Naive thymus-derived CD8-positive, alpha-beta T cell (primary cell): ENCODE measurements around the gene ADAMTS2. TPM values are rescaled to one million over a fixed set of nuclear protein-coding genes. Genes with fewer than 3 reads are reported as not detected.

ENCODE experiments used
- ATAC-seq, 2 donors: fragments of 150-1000 bp; cut with Tn5 transposase in 1 of 2; sonication (Bioruptor Pico), chemical (Tn5 transposase) in 1 of 2; 1 replicate in 1 of 2; 2 replicates in 1 of 2; pipeline ENCODE4 v1.10.0; 2021; ENCODE audit warnings: mild to moderate bottlenecking in 2 of 2, moderate library complexity in 2 of 2
- POLR2A ChIA-PET: fragments of 350-600 bp; sonication (Branson Sonifier 250); formaldehyde crosslinking; loops from one replicate; lab custom pipeline; 2021; ENCODE audit warnings: antibody characterized with exemption; lab: Charles Lee
- DNase-seq, 10 donors: peaks; one replicate each; pipeline versions ENCODE4 v3.0.0 to v3.0.0-alpha.2; 2020 to 2022
- H3K27ac Mint-ChIP-seq, 10 donors: one replicate each; pipeline ENCODE4 v1.8.0; 2020 to 2022; ENCODE audit warnings: mild to moderate bottlenecking in 10 of 10, mixed read lengths in 10 of 10, moderate library complexity in 4 of 10, inconsistent platforms in 1 of 10
- H3K27me3 Mint-ChIP-seq, 5 donors: one replicate each; pipeline ENCODE4 v1.8.0; 2021 to 2022; ENCODE audit warnings: mixed read lengths in 5 of 5
- H3K36me3 Mint-ChIP-seq, 3 donors: one replicate each; pipeline ENCODE4 v1.8.0; 2020 to 2022; ENCODE audit warnings: mixed read lengths in 3 of 3, mild to moderate bottlenecking in 2 of 3, inconsistent platforms in 1 of 3
- H3K4me1 Mint-ChIP-seq, 4 donors: one replicate each; pipeline ENCODE4 v1.8.0; 2021 to 2022; ENCODE audit warnings: mixed read lengths in 4 of 4
- H3K4me3 Mint-ChIP-seq, 10 donors: one replicate each; pipeline ENCODE4 v1.8.0; 2020 to 2022; ENCODE audit warnings: mild to moderate bottlenecking in 10 of 10, mixed read lengths in 10 of 10, moderate library complexity in 6 of 10, inconsistent platforms in 1 of 10
- H3K9me3 Mint-ChIP-seq, 9 donors: one replicate each; pipeline ENCODE4 v1.8.0; 2020 to 2022; ENCODE audit warnings: mixed read lengths in 9 of 9, mild to moderate bottlenecking in 3 of 9, inconsistent platforms in 1 of 9, moderate library complexity in 1 of 9
- polyA plus RNA-seq, 3 donors: library from polyadenylated mRNA; unstranded; fragments of 300-500 nt; fragmentation: Illumina TruSeq; gene quantifications; one replicate each; pipeline ENCODE4 v1.2.3, GENCODE V29; 2021
- total RNA-seq, 8 experiments: library from RNA in 2 of 8; stranded (reverse) in 2 of 8; gene quantifications; one replicate each; pipeline ENCODE4 v1.2.3 and lab custom pipeline; 2021 to 2026

Gene ADAMTS2
- total and polyA plus RNA-seq, 5 experiments from 2014 or later: 0.02 TPM; not detected in 4

- Mint-ChIP-seq H3K27ac (no peak overlapping the region), H3K36me3 (no peaks in the 10 kb centered on the region), H3K27me3 (peaks cover 0 to 5% (median 0%) of the 10 kb centered on the region in 5 donors), H3K4me3 (no peak overlapping the region), H3K4me1 (no peaks in the 10 kb centered on the region), H3K9me3 (peaks cover 0 to 6% (median 0%) of the 10 kb centered on the region in 9 donors)
- POLR2A ChIA-PET: no interaction called here
- no peak for ATAC-seq
- DNase-seq: no peak
Measured at GRCh38 chr5:179158556-179158955, 186.7 kb downstream of the ADAMTS2 start.

- peaks cover 0 to 5% (median 0%) of the 10 kb centered on the region in 5 donors for H3K27me3 Mint-ChIP-seq
- H3K9me3 Mint-ChIP-seq: no peaks in the 10 kb centered on the region
- H3K36me3 Mint-ChIP-seq: no peaks in the 10 kb centered on the region
- ATAC-seq (no peak), DNase-seq (peak in 1 of 10 donors; percentile 58)
- no peaks in the 10 kb centered on the region for H3K4me1 Mint-ChIP-seq
- no peak overlapping the region for H3K27ac Mint-ChIP-seq
- H3K4me3 Mint-ChIP-seq: no peak overlapping the region
- POLR2A ChIA-PET: no interaction called here
Measured at GRCh38 chr5:179154991-179155955, 190.0 kb downstream of the ADAMTS2 start.

- Mint-ChIP-seq H3K9me3 (no peaks in the 10 kb centered on the region), H3K4me3 (no peak overlapping the region), H3K27me3 (peaks cover 0 to 5% (median 0%) of the 10 kb centered on the region in 5 donors), H3K27ac (no peak overlapping the region), H3K4me1 (no peaks in the 10 kb centered on the region), H3K36me3 (no peaks in the 10 kb centered on the region)
- POLR2A ChIA-PET: no interaction called here
- ATAC-seq (no peak), DNase-seq (no peak)
Measured at GRCh38 chr5:179154346-179154990, 190.8 kb downstream of the ADAMTS2 start.

GRCh38 chr5:179153921-179154345, 191.3 kb downstream of the ADAMTS2 start:
- Mint-ChIP-seq H3K4me3 (no peak overlapping the region), H3K9me3 (no peaks in the 10 kb centered on the region), H3K36me3 (no peaks in the 10 kb centered on the region), H3K27me3 (peaks cover 0 to 5% (median 0%) of the 10 kb centered on the region in 5 donors), H3K27ac (no peak overlapping the region), H3K4me1 (no peaks in the 10 kb centered on the region)
- POLR2A ChIA-PET: no interaction called here
- no peak for ATAC-seq
- DNase-seq: peak in 1 of 10 donors; percentile 23

- Mint-ChIP-seq H3K4me3 (no peak overlapping the region), H3K27ac (no peak overlapping the region), H3K9me3 (no peaks in the 10 kb centered on the region), H3K27me3 (peaks cover 0 to 2% (median 0%) of the 10 kb centered on the region in 5 donors), H3K36me3 (no peaks in the 10 kb centered on the region), H3K4me1 (no peaks in the 10 kb centered on the region)
- DNase-seq (no peak), ATAC-seq (no peak)
- POLR2A ChIA-PET: no interaction called here
Measured at GRCh38 chr5:179153341-179153901, 191.8 kb downstream of the ADAMTS2 start.

GRCh38 chr5:179152941-179153340, 192.3 kb downstream of the ADAMTS2 start:
- Mint-ChIP-seq H3K27me3 (no peaks in the 10 kb centered on the region), H3K4me3 (no peak overlapping the region), H3K9me3 (no peaks in the 10 kb centered on the region), H3K4me1 (no peaks in the 10 kb centered on the region), H3K36me3 (no peaks in the 10 kb centered on the region), H3K27ac (no peak overlapping the region)
- POLR2A ChIA-PET: no interaction called here
- ATAC-seq: no peak
- no peak for DNase-seq

- ATAC-seq: no peak
- Mint-ChIP-seq H3K27ac (no peak overlapping the region), H3K4me1 (no peaks in the 10 kb centered on the region), H3K9me3 (no peaks in the 10 kb centered on the region), H3K36me3 (no peaks in the 10 kb centered on the region), H3K27me3 (no peaks in the 10 kb centered on the region), H3K4me3 (no peak overlapping the region)
- peak in 1 of 10 donors; percentile 52 for DNase-seq
- POLR2A ChIA-PET: no interaction called here
Measured at GRCh38 chr5:179152144-179152895, 192.9 kb downstream of the ADAMTS2 start.

- H3K4me1 Mint-ChIP-seq: peaks cover 0 to 1% (median under 1%) of the 10 kb centered on the region in 4 donors
- no peak overlapping the region for H3K4me3 Mint-ChIP-seq
- no peaks in the 10 kb centered on the region for H3K9me3 Mint-ChIP-seq
- DNase-seq: peak in 1 of 10 donors; percentile 44
- no peaks in the 10 kb centered on the region for H3K36me3 Mint-ChIP-seq
- no peaks in the 10 kb centered on the region for H3K27me3 Mint-ChIP-seq
- no peak for ATAC-seq
- POLR2A ChIA-PET: no interaction called here
- H3K27ac Mint-ChIP-seq: no peak overlapping the region
Measured at GRCh38 chr5:179151286-179152118, 193.8 kb downstream of the ADAMTS2 start.

- no peak overlapping the region for H3K4me3 Mint-ChIP-seq
- ATAC-seq (no peak), DNase-seq (peak in 1 of 10 donors; percentile 50)
- POLR2A ChIA-PET: no interaction called here
- no peaks in the 10 kb centered on the region for H3K9me3 Mint-ChIP-seq
- no peaks in the 10 kb centered on the region for H3K27me3 Mint-ChIP-seq
- H3K4me1 Mint-ChIP-seq: peaks cover 0 to 6% (median 5%) of the 10 kb centered on the region in 4 donors
- peak overlapping the region in 1 of 10 donors; percentile 79 for H3K27ac Mint-ChIP-seq
- no peaks in the 10 kb centered on the region for H3K36me3 Mint-ChIP-seq
Measured at GRCh38 chr5:179150011-179150410, 195.2 kb downstream of the ADAMTS2 start.

- Mint-ChIP-seq H3K27ac (no peak overlapping the region), H3K27me3 (no peaks in the 10 kb centered on the region), H3K36me3 (no peaks in the 10 kb centered on the region), H3K9me3 (no peaks in the 10 kb centered on the region), H3K4me3 (no peak overlapping the region), H3K4me1 (peaks cover 0 to 6% (median 5%) of the 10 kb centered on the region in 4 donors)
- DNase-seq (no peak), ATAC-seq (no peak)
- POLR2A ChIA-PET: no interaction called here
Measured at GRCh38 chr5:179149278-179149677, 196.0 kb downstream of the ADAMTS2 start.

- H3K9me3 Mint-ChIP-seq: no peaks in the 10 kb centered on the region
- H3K27ac Mint-ChIP-seq: no peak overlapping the region
- no peaks in the 10 kb centered on the region for H3K36me3 Mint-ChIP-seq
- H3K27me3 Mint-ChIP-seq: no peaks in the 10 kb centered on the region
- POLR2A ChIA-PET: no interaction called here
- ATAC-seq (no peak), DNase-seq (peak in 1 of 10 donors; percentile 36)
- H3K4me1 Mint-ChIP-seq: peaks cover 0 to 6% (median 5%) of the 10 kb centered on the region in 4 donors
- H3K4me3 Mint-ChIP-seq: no peak overlapping the region
Measured at GRCh38 chr5:179148703-179149170, 196.5 kb downstream of the ADAMTS2 start.
